ENCODE data around the gene NDUFC2. TPM values are rescaled to one million over a fixed set of nuclear protein-coding genes. Genes with fewer than 3 reads are reported as not detected.

The NDUFC2 gene
- total and polyA plus RNA-seq, 2 donors (not counting 3 experiments of a cell fraction or from before 2014, with no cell fraction given): 226 to 318 TPM

GRCh38 chr11:78036313-78036712 is 43.3 kb downstream of the NDUFC2 start:
- Histone ChIP-seq H3K36me3 (ENCODE audit: control insufficient read depth in 2 of 2, extremely low read depth in 1 of 2, insufficient read depth in 2 of 2, low read length in 2 of 2) (no peaks in the 10 kb centered on the region), H3K4me3 (replicated peaks in 1 of 3; ENCODE audit: insufficient read depth in 1 of 3, low read depth in 1 of 3, low read length in 3 of 3) (no peak overlapping the region), H2AFZ (ENCODE audit: low read depth, low read length) (no peak overlapping the region), H3K4me1 (ENCODE audit: control insufficient read depth, extremely low read depth, insufficient read depth, low read length) (peaks cover 21% of the 10 kb centered on the region), H3K79me2 (ENCODE audit: control insufficient read depth, insufficient read depth, low read length) (no peaks in the 10 kb centered on the region), H3K4me2 (ENCODE audit: insufficient read depth, low read length) (no peak overlapping the region), H3K27me3 (ENCODE audit: control insufficient read depth in 2 of 2, insufficient read depth in 2 of 2, low read length in 2 of 2) (no peaks in the 10 kb centered on the region), H3K27ac (ENCODE audit: insufficient read depth, low read depth, low read length) (no peak overlapping the region), H4K20me1 (replicated peaks; ENCODE audit: control insufficient read depth, extremely low read depth, insufficient read depth, low read length) (no peaks in the 10 kb centered on the region), H3K9ac (replicated peaks; ENCODE audit: extremely low read depth, insufficient read depth, low read length) (no peak overlapping the region), H3K9me3 (replicated peaks; ENCODE audit: control insufficient read depth, insufficient read depth, low read length) (no peaks in the 10 kb centered on the region), H3K9me1 (replicated peaks; ENCODE audit: control insufficient read depth, extremely low read depth, insufficient read depth, low read length) (no peaks in the 10 kb centered on the region)
- dilution Hi-C loops (cut with MboI; ENCODE audit: extremely low pct_ligation_motif_present, low sequenced_read_pairs): no loop called here
- ChIA-PET CTCF (no interaction called here), POLR2A (no interaction called here)
- intact Hi-C loops (cut with micrococcal nuclease): no loop called here
- DNase-seq (ENCODE audit: low read depth, low spot score) (no peak), FAIRE-seq (no peak)
- no peak for TF ChIP-seq JUN (IDR thresholded peaks at IDR 0.05; ENCODE audit: borderline replicate concordance, insufficient read depth, insufficient read length, low read depth)
- TF ChIP-seq, protein P1, sequence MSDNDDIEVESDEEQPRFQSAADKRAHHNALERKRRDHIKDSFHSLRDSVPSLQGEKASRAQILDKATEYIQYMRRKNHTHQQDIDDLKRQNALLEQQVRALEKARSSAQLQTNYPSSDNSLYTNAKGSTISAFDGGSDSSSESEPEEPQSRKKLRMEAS (IDR thresholded peaks at IDR 0.05; ENCODE audit: insufficient read depth, insufficient read length): no peak
- TF ChIP-seq CTCF (IDR thresholded peaks at IDR 0.05; ENCODE audit: extremely low read depth in 1 of 2, insufficient read depth in 1 of 2, low read depth in 1 of 2, low read length in 2 of 2): no peak
- no peak for TF ChIP-seq MYC (IDR thresholded peaks at IDR 0.05; ENCODE audit: low read depth, low read length)
- TF ChIP-seq FOS (IDR thresholded peaks at IDR 0.05; ENCODE audit: borderline replicate concordance, insufficient read depth, low read length): no peak
- no peak for TF ChIP-seq POLR2A (IDR thresholded peaks at IDR 0.05; ENCODE audit: low read depth, low read length)
- TF ChIP-seq GATA2 (IDR thresholded peaks at IDR 0.05; ENCODE audit: insufficient read depth, insufficient read length, low read depth, low read length): no peak
- no peak for TF ChIP-seq POLR2AphosphoS5 (IDR thresholded peaks at IDR 0.05; ENCODE audit: insufficient read depth, low read depth, low read length)
- no peak for TF ChIP-seq EZH2 (IDR thresholded peaks at IDR 0.05; ENCODE audit: borderline replicate concordance, low read depth, low read length, severe bottlenecking)
- no TSS peak for BruUV-seq (replicated peaks)

All from endothelial cell of umbilical vein (primary cell).